Panc1 (cell line): ENCODE results near the gene ABTB2. TPM values are rescaled to one million over a fixed set of nuclear protein-coding genes. Genes with fewer than 3 reads are reported as not detected.

Experiments
- ATAC-seq: fragments of 200-7000 bp; cut with Tn5 transposase; 2 replicates; pipeline ENCODE4 v1.9.1; 2020; ENCODE audit warnings: mild to moderate bottlenecking, moderate library complexity
- BruUV-seq: library from RNA; stranded (reverse); fragments of 400-500 nt; replicated peaks from 2 replicates; lab custom pipeline; 2021; lab: Mats Ljungman, UMichigan
- CTCF ChIA-PET: fragments of 300-600 bp; sonication (Branson Sonifier 250); formaldehyde crosslinking; loops from one replicate; lab custom pipeline; 2022; ENCODE audit warnings: antibody characterized with exemption; lab: Charles Lee
- POLR2A ChIA-PET: fragments of 300-600 bp; sonication (Branson Sonifier 250); formaldehyde crosslinking; loops from one replicate; lab custom pipeline; 2022; ENCODE audit warnings: antibody characterized with exemption; lab: Charles Lee
- DNase-seq: peaks from one replicate; pipeline ENCODE4 v3.0.0-alpha.2; 2010; ENCODE audit warnings: low read depth, low spot score
- H3K27ac ChIP-seq: 2 replicates; pipeline ENCODE4 v1.5.1; 2011; ENCODE audit warnings: mild to moderate bottlenecking, low read length, inconsistent platforms
- H3K27me3 ChIP-seq: fragments of 200-500 bp; sonication (Bioruptor generic); 2 replicates; pipeline ENCODE4 v1.6.0; 2014; ENCODE audit warnings: low read length, inconsistent platforms; ENCODE audit not compliant: control insufficient read depth, insufficient read depth
- H3K36me3 ChIP-seq: fragments of 200-500 bp; sonication (Bioruptor generic); 2 replicates; pipeline ENCODE4 v1.5.1; 2014; ENCODE audit warnings: inconsistent platforms, mild to moderate bottlenecking, low read length, moderate library complexity; ENCODE audit not compliant: control insufficient read depth, insufficient read depth
- H3K4me1 ChIP-seq: 2 replicates; pipeline ENCODE4 v1.5.1; 2011; ENCODE audit warnings: inconsistent platforms, mild to moderate bottlenecking, low read length, moderate library complexity; ENCODE audit not compliant: control insufficient read depth, insufficient read depth
- H3K4me3 ChIP-seq, 2 experiments: 2 replicates each; pipeline ENCODE4 v1.5.1; 2011 to 2012; ENCODE audit warnings: low read depth in 2 of 2, low read length in 2 of 2, mild to moderate bottlenecking in 2 of 2, inconsistent platforms in 1 of 2, moderate library complexity in 1 of 2
- H3K9me3 ChIP-seq: fragments of 200-500 bp; sonication (Bioruptor generic); 2 replicates; pipeline ENCODE4 v1.5.1; 2014; ENCODE audit warnings: low read depth, mild to moderate bottlenecking, inconsistent platforms, low read length, moderate library complexity; ENCODE audit not compliant: control insufficient read depth, insufficient read depth
- CTCF ChIP-seq: fragments of 450-650 bp; IDR thresholded peaks from 2 replicates; pipeline ENCODE4 v1.5.1; 2017; ENCODE audit warnings: mild to moderate bottlenecking
- POLR2AphosphoS5 ChIP-seq: IDR thresholded peaks from 2 replicates; pipeline ENCODE4 v1.6.1; 2012; ENCODE audit warnings: mild to moderate bottlenecking, low read depth, low read length, moderate library complexity
- SIN3A ChIP-seq: IDR thresholded peaks from 2 replicates; pipeline ENCODE4 v1.6.1; 2012; ENCODE audit warnings: low read depth, mild to moderate bottlenecking, low read length, moderate library complexity, borderline replicate concordance; ENCODE audit not compliant: insufficient read depth
- TCF7L2 ChIP-seq: IDR thresholded peaks from 2 replicates; pipeline ENCODE4 v1.6.1; 2011; ENCODE audit warnings: mild to moderate bottlenecking, low read depth, low read length, inconsistent platforms
- in situ Hi-C: cut with HindIII; loops from 2 replicates; pipeline ENCODE4 v1.10.0; 2016; ENCODE audit warnings: low sequenced_read_pairs, low pct_unique_long_range_greater_than_20kb
- intact Hi-C: fragments of 100-400 bp; cut with micrococcal nuclease; formaldehyde crosslinking; loops from one replicate; pipeline ENCODE4 v1.10.0; 2022; ENCODE audit not compliant: unreplicated experiment
- total RNA-seq: library from RNA; stranded (reverse); gene quantifications from one replicate; pipeline ENCODE4 v1.2.1, GENCODE V29; 2021; ENCODE audit not compliant: unreplicated experiment
- TF ChIP-seq, protein P1 (sequence below), 2 experiments: IDR thresholded peaks; 2 replicates each; pipeline ENCODE4 v1.6.1; 2011 to 2012; ENCODE audit warnings: low read depth in 2 of 2, control low read depth in 1 of 2, low read length in 1 of 2, mild to moderate bottlenecking in 1 of 2, moderate library complexity in 1 of 2; ENCODE audit not compliant: insufficient read depth in 1 of 2

Gene ABTB2
- total RNA-seq, 1 experiment from 2014 or later: 22.7 TPM

GRCh38 chr11:34344410-34344767, 13.4 kb downstream of the ABTB2 start:
- in situ Hi-C loops: no loop called here
- H3K36me3 ChIP-seq: no peaks in the 10 kb centered on the region
- DNase-seq (no peak), ATAC-seq (no peak)
- ChIA-PET POLR2A (no interaction called here), CTCF (no interaction called here)
- no peak overlapping the region for H3K4me3 ChIP-seq
- H3K27ac ChIP-seq: peak overlapping the region; percentile 37; the same call in 1 of the 2 replicates
- no peaks in the 10 kb centered on the region for H3K27me3 ChIP-seq
- no peak for TF ChIP-seq SIN3A
- BruUV-seq: no TSS peak
- no peaks in the 10 kb centered on the region for H3K9me3 ChIP-seq
- peaks cover 74% of the 10 kb centered on the region for H3K4me1 ChIP-seq
- intact Hi-C loops: no loop called here

DNA sequence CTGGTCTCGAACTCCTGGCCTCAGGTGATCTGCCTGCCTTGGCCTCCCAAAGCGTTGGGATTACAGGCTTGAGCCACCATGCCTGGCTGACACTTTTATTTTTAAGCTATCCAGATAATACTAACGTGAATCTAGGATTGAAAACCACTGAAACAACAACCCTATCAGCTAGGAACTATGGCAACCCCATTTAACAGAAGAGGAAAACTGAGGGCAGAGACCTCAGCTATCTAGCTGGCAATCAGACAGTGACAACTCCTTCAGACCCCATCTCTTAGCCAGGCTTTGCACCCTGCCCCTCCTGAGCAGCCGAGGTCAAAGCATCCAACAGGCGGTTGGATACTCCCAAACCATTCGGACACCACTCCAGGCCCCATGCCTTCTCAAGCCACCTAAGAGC, 14.1 kb downstream of the ABTB2 start:
- Histone ChIP-seq H3K36me3 (no peaks in the 10 kb centered on the region), H3K4me1 (peaks cover 67% of the 10 kb centered on the region), H3K9me3 (no peaks in the 10 kb centered on the region), H3K4me3 (no peak overlapping the region), H3K27me3 (no peaks in the 10 kb centered on the region), H3K27ac (peak overlapping the region; percentile 20; the same call in 1 of the 2 replicates)
- ChIA-PET POLR2A (interaction anchor here (0.6 kb wide), 1 partner anchor 104 kb away, joined by 4 read pairs; no protein-coding TSS in a partner anchor), CTCF (no interaction called here)
- ATAC-seq (no peak), DNase-seq (no peak)
- BruUV-seq: no TSS peak
- intact Hi-C loops: no loop called here
- no peak for TF ChIP-seq POLR2AphosphoS5
- in situ Hi-C loops: no loop called here

DNA sequence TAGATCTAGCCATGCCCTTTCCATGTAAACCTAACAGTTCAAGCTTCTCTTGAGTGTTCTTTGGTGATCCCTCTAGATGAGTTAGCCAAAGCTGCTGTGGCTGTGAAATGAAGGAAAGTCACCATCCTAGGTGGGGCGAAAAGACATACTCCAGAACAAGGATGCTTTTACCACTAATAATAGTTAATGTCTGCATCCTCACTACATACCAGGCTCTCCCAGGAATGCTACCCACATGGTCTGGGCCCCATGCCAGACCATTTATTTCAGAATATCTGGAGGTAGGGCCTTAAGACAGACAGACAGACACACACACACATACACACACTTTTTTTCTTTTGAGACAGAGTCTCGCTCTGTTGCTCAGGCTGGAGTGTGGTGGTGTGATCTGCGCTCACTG, 14.7 kb downstream of the ABTB2 start:
- in situ Hi-C loops (no loop called here), intact Hi-C loops (no loop called here)
- ChIA-PET POLR2A (no interaction called here), CTCF (no interaction called here)
- Histone ChIP-seq H3K36me3 (no peaks in the 10 kb centered on the region), H3K9me3 (no peaks in the 10 kb centered on the region), H3K4me3 (no peak overlapping the region), H3K27ac (no peak overlapping the region), H3K4me1 (peaks cover 67% of the 10 kb centered on the region), H3K27me3 (no peaks in the 10 kb centered on the region)
- no peak for DNase-seq
- TF ChIP-seq SIN3A (no peak), TCF7L2 (no peak), CTCF (no peak), POLR2AphosphoS5 (no peak)
- TF ChIP-seq, protein P1, sequence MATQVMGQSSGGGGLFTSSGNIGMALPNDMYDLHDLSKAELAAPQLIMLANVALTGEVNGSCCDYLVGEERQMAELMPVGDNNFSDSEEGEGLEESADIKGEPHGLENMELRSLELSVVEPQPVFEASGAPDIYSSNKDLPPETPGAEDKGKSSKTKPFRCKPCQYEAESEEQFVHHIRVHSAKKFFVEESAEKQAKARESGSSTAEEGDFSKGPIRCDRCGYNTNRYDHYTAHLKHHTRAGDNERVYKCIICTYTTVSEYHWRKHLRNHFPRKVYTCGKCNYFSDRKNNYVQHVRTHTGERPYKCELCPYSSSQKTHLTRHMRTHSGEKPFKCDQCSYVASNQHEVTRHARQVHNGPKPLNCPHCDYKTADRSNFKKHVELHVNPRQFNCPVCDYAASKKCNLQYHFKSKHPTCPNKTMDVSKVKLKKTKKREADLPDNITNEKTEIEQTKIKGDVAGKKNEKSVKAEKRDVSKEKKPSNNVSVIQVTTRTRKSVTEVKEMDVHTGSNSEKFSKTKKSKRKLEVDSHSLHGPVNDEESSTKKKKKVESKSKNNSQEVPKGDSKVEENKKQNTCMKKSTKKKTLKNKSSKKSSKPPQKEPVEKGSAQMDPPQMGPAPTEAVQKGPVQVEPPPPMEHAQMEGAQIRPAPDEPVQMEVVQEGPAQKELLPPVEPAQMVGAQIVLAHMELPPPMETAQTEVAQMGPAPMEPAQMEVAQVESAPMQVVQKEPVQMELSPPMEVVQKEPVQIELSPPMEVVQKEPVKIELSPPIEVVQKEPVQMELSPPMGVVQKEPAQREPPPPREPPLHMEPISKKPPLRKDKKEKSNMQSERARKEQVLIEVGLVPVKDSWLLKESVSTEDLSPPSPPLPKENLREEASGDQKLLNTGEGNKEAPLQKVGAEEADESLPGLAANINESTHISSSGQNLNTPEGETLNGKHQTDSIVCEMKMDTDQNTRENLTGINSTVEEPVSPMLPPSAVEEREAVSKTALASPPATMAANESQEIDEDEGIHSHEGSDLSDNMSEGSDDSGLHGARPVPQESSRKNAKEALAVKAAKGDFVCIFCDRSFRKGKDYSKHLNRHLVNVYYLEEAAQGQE (IDR thresholded peaks at IDR 0.05; ENCODE audit: insufficient read depth in 1 of 2, low read depth in 2 of 2, low read length in 1 of 2): no peak
- ATAC-seq: no peak
- BruUV-seq: no TSS peak
